Activated naive CD4-positive, alpha-beta T cell treated with anti-CD3 and anti-CD28 coated beads, Interleukin-2, amount 50 U/mL, for 16 hours (primary cell): Measurements from ENCODE around the gene TANGO2.

ENCODE experiments used
- DNase-seq: peaks from one replicate; pipeline ENCODE4 v3.0.0-alpha.2; 2020

TANGO2 gene

GRCh38 chr22:20020533-20021195 lies at the start of gene TANGO2:
TSS of gene TANGO2 (plus strand) at chr22:20021110. CDS start at chr22:20036799, 15,689 bp downstream.
- peak; percentile 94 for DNase-seq

GRCh38 chr22:19971276-19972124 lies 49.4 kb upstream of the TANGO2 start:
- no peak for DNase-seq

- no peak for DNase-seq
Measured at GRCh38 chr22:19972251-19972650, 48.7 kb upstream of the TANGO2 start.

- DNase-seq, result no peak
Measured at GRCh38 chr22:19972652-19973550, 48.0 kb upstream of the TANGO2 start.

- no peak for DNase-seq
Measured at GRCh38 chr22:19973551-19974267, 47.2 kb upstream of the TANGO2 start.

- DNase-seq, result no peak
Measured at GRCh38 chr22:19974268-19974861, 46.5 kb upstream of the TANGO2 start.

- no peak for DNase-seq
Measured at GRCh38 chr22:19974935-19975706, 45.8 kb upstream of the TANGO2 start.

- no peak for DNase-seq
Measured at GRCh38 chr22:19975707-19976035, 45.2 kb upstream of the TANGO2 start.

- no peak for DNase-seq
Measured at GRCh38 chr22:19976671-19977070, 44.2 kb upstream of the TANGO2 start.

- no peak for DNase-seq
Measured at GRCh38 chr22:19977296-19978243, 43.3 kb upstream of the TANGO2 start.

GRCh38 chr22:19978748-19979147 lies 42.2 kb upstream of the TANGO2 start:
- DNase-seq, result no peak

GRCh38 chr22:19979712-19980493 lies 41.0 kb upstream of the TANGO2 start:
- DNase-seq, result no peak

- DNase-seq, result no peak
Measured at GRCh38 chr22:19980766-19981165, 40.1 kb upstream of the TANGO2 start.

GRCh38 chr22:19981171-19981960 lies 39.5 kb upstream of the TANGO2 start:
- no peak for DNase-seq

GRCh38 chr22:19981961-19982920 lies 38.7 kb upstream of the TANGO2 start:
- DNase-seq, result no peak

- no peak for DNase-seq
Measured at GRCh38 chr22:19982991-19983578, 37.8 kb upstream of the TANGO2 start.

GRCh38 chr22:19983741-19984140 lies 37.2 kb upstream of the TANGO2 start:
- no peak for DNase-seq
